Testis (tissue), 3 donors: Measurements from ENCODE around the gene DNAH17. TPM values are rescaled to one million over a fixed set of nuclear protein-coding genes. Genes with fewer than 3 reads are reported as not detected.

Source experiments
- DNase-seq: peaks from one replicate; pipeline ENCODE4 v3.0.0-alpha.2; 2019
- H3K27ac ChIP-seq, 2 donors: fragments of 200-600 bp; sonication (generic); one replicate each; pipeline ENCODE4 v1.5.1; 2019
- H3K27me3 ChIP-seq: fragments of 200-600 bp; sonication (generic); one replicate; pipeline ENCODE4 v1.5.1; 2019
- H3K36me3 ChIP-seq: fragments of 200-600 bp; sonication (generic); one replicate; pipeline ENCODE4 v1.5.1; 2017; ENCODE audit warnings: low read depth; ENCODE audit errors: missing control alignments
- H3K4me1 ChIP-seq: fragments of 200-600 bp; sonication (generic); one replicate; pipeline ENCODE4 v1.5.1; 2019
- H3K4me3 ChIP-seq, 2 donors: fragments of 200-600 bp; sonication (generic); one replicate each; pipeline ENCODE4 v1.5.1; 2017 to 2019
- H3K9me3 ChIP-seq: fragments of 200-600 bp; sonication (generic); one replicate; pipeline ENCODE4 v1.5.1; 2017
- CTCF ChIP-seq, 3 experiments: fragments of 450-650 bp in 2 of 3; fragments of 200-600 bp in 1 of 3; sonication (generic) in 1 of 3; IDR thresholded peaks; one replicate each; pipeline ENCODE4 v1.5.1; 2016 to 2019; ENCODE audit warnings: antibody characterized with exemption in 3 of 3, mild to moderate bottlenecking in 2 of 3, moderate library complexity in 1 of 3
- POLR2A ChIP-seq: fragments of 450-650 bp; IDR thresholded peaks from one replicate; pipeline ENCODE4 v1.6.1; 2017; ENCODE audit warnings: antibody characterized with exemption, mild to moderate bottlenecking, moderate library complexity
- WGBS, 2 donors: methylation state at CpG; one replicate each; pipeline ENCODE4 v1.1.5; 2018; 5-methylcytosine and 5-hydroxymethylcytosine counted together
- intact Hi-C: fragments of 100-400 bp; cut with DNase I; formaldehyde crosslinking; loops from one replicate; pipeline ENCODE4 v1.15.1; 2023; ENCODE audit warnings: low total_unique reads
- polyA plus RNA-seq: library from polyadenylated mRNA; stranded (reverse); fragments of 350-450 nt; fragmentation: Illumina TruSeq; extraction: RNeasy Lipid Tissue Mini Kit (QIAGEN cat#74804); gene quantifications from one replicate; pipeline ENCODE4 v1.2.3, GENCODE V29; 2014; ENCODE audit warnings: low read depth, low replicate concordance; ENCODE audit not compliant: insufficient read depth
- total RNA-seq, 2 donors: library from RNA; depleted of rRNA; stranded (reverse); fragments of >200 nt; gene quantifications; one replicate each; pipeline ENCODE4 v1.2.3, GENCODE V29; 2016

Gene DNAH17
- total and polyA plus RNA-seq, 3 donors from 2014 or later, result 38.5 to 93.1 (median 57.6) TPM

- intact Hi-C loops, result no loop called here
- DNase-seq, result no peak
- no peaks in the 10 kb centered on the region for H3K27me3 ChIP-seq
- H3K36me3 ChIP-seq, result no peaks in the 10 kb centered on the region
- no peaks in the 10 kb centered on the region for H3K4me1 ChIP-seq
- no peak overlapping the region for H3K27ac ChIP-seq
- H3K4me3 ChIP-seq, result no peak overlapping the region
- WGBS, 2 donors, result 79 to 80% methylated on average over 20 of the region's 20 CpGs
- H3K9me3 ChIP-seq, result no peaks in the 10 kb centered on the region
- TF ChIP-seq CTCF (IDR thresholded peaks at IDR 0.05), result no peak
- no peak for TF ChIP-seq POLR2A
These were observed 149.1 kb downstream of the DNAH17 start for GRCh38 chr17:78428025-78428575.

GRCh38 chr17:78427140-78427539 is 150.1 kb downstream of the DNAH17 start:
- H3K4me3 ChIP-seq, result no peak overlapping the region
- H3K27ac ChIP-seq, result no peak overlapping the region
- 74 to 80% methylated on average over 11 of the region's 11 CpGs for WGBS, 2 donors
- no peak for TF ChIP-seq CTCF (IDR thresholded peaks at IDR 0.05)
- no peak for TF ChIP-seq POLR2A
- no peaks in the 10 kb centered on the region for H3K27me3 ChIP-seq
- no peaks in the 10 kb centered on the region for H3K4me1 ChIP-seq
- no peak for DNase-seq
- intact Hi-C loops, result no loop called here
- no peaks in the 10 kb centered on the region for H3K9me3 ChIP-seq
- no peaks in the 10 kb centered on the region for H3K36me3 ChIP-seq

- Histone ChIP-seq H3K4me1 (no peaks in the 10 kb centered on the region), H3K4me3 (no peak overlapping the region), H3K27me3 (no peaks in the 10 kb centered on the region), H3K27ac (no peak overlapping the region), H3K36me3 (no peaks in the 10 kb centered on the region), H3K9me3 (no peaks in the 10 kb centered on the region)
- intact Hi-C loops, result no loop called here
- DNase-seq, result no peak
- no peak for TF ChIP-seq POLR2A
- no peak for TF ChIP-seq CTCF (IDR thresholded peaks at IDR 0.05)
- 96 to 100% methylated on average over 4 to 21 of the region's 22 CpGs for WGBS, 2 donors
These were observed 150.8 kb downstream of the DNAH17 start for GRCh38 chr17:78426293-78426879.

- Histone ChIP-seq H3K4me3 (no peak overlapping the region), H3K9me3 (no peaks in the 10 kb centered on the region), H3K4me1 (no peaks in the 10 kb centered on the region), H3K36me3 (no peaks in the 10 kb centered on the region), H3K27ac (no peak overlapping the region), H3K27me3 (no peaks in the 10 kb centered on the region)
- TF ChIP-seq CTCF (IDR thresholded peaks at IDR 0.05) (no peak), POLR2A (no peak)
- WGBS, 2 donors, result 86 to 92% methylated on average over 13 to 17 of the region's 17 CpGs
- intact Hi-C loops, result no loop called here
- no peak for DNase-seq
These were observed 151.8 kb downstream of the DNAH17 start for GRCh38 chr17:78425429-78425828.
